Measurements from ENCODE around the gene FAM83C.

- TF ChIP-seq CTCF (conservative IDR thresholded peaks at IDR 0.05), result no peak
- TF ChIP-seq ZFX (IDR thresholded peaks at IDR 0.05), result no peak
Measured at GRCh38 chr20:35235881-35236280, 56.3 kb downstream of the FAM83C start.
